Stimulated activated CD4-positive, alpha-beta T cell treated with anti-CD3 and anti-CD28 coated beads, Interleukin-4, amount 100 ng/mL, for 48 hours (primary cell): ENCODE results near the gene SLC25A10.
A peak's percentile ranks its signal among the peaks of the same experiment; 100 is the strongest.
"Not testable (repeated sequence)": the region's sequence is repeated elsewhere in the genome, so short reads cannot be mapped to it uniquely, and the experiment has no call there.

Source experiments
- DNase-seq, 2 donors: peaks; one replicate each; pipeline ENCODE4 v3.0.0-alpha.2; 2020; ENCODE audit warnings: low read depth in 2 of 2

SLC25A10 gene

GRCh38 chr17:81720267-81721071, 8.4 kb downstream of the SLC25A10 start:
- DNase-seq, result no peak

GRCh38 chr17:81722184-81723120, 10.4 kb downstream of the SLC25A10 start:
- no peak for DNase-seq

GRCh38 chr17:81723651-81724209, 11.6 kb downstream of the SLC25A10 start:
- no peak for DNase-seq

GRCh38 chr17:81725439-81725838, 13.4 kb downstream of the SLC25A10 start:
- DNase-seq, result no peak

GRCh38 chr17:81726004-81726403, 13.9 kb downstream of the SLC25A10 start:
- no peak for DNase-seq

- no peak for DNase-seq
Observed at GRCh38 chr17:81727324-81728031, 15.4 kb downstream of the SLC25A10 start.

GRCh38 chr17:81733507-81734404, 21.7 kb downstream of the SLC25A10 start:
- DNase-seq, result peak; percentile 67 to 71

- no peak for DNase-seq
Observed at GRCh38 chr17:81734405-81735263, 22.6 kb downstream of the SLC25A10 start.

GRCh38 chr17:81735264-81736102, 23.4 kb downstream of the SLC25A10 start:
- DNase-seq, result no peak

GRCh38 chr17:81737947-81738800, 26.1 kb downstream of the SLC25A10 start:
- DNase-seq, result no peak

- DNase-seq, result no peak
Observed at GRCh38 chr17:81738801-81739393, 26.8 kb downstream of the SLC25A10 start.

GRCh38 chr17:81739593-81739992, 27.5 kb downstream of the SLC25A10 start:
- not testable (repeated sequence) for DNase-seq

- no peak for DNase-seq
Observed at GRCh38 chr17:81740395-81740961, 28.4 kb downstream of the SLC25A10 start.

GRCh38 chr17:81741049-81741593, 29.0 kb downstream of the SLC25A10 start:
- DNase-seq, result no peak

- DNase-seq, result no peak
Observed at GRCh38 chr17:81741594-81742452, 29.7 kb downstream of the SLC25A10 start.
